Stimulated activated CD8-positive, alpha-beta memory T cell treated with anti-CD3 and anti-CD28 coated beads, Interleukin-7, amount 100 ng/mL, for 24 hours (primary cell): ENCODE data around the gene DNAJC13.

ENCODE experiments used
- DNase-seq: peaks from one replicate; pipeline ENCODE4 v3.0.0-alpha.2; 2020; ENCODE audit warnings: low read depth

The DNAJC13 gene

GRCh38 chr3:132405188-132405587, 12.1 kb upstream of the DNAJC13 start:
- DNase-seq = no peak

- DNase-seq = no peak
Measured at GRCh38 chr3:132405609-132406299, 11.5 kb upstream of the DNAJC13 start.

- no peak for DNase-seq
Measured at GRCh38 chr3:132406587-132406986, 10.7 kb upstream of the DNAJC13 start.

DNA sequence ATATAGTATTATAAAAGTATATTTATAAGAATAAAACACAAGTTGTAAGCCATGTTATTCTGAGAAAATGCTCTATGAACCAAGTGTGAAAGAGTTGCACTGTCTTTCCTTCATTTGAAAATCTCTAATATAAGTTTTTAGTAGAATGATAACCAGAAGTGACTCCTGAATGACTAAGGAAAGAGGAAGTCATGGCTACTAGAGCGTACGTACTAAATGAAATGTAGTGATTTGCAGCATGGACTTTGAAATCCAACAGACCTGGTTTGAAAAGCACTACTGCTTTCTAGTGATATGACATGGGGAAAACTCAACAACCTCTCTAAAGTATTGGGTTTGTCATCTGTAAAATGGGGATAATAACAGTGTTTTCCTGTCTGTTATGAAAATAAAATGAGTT, 10.3 kb upstream of the DNAJC13 start:
- DNase-seq = no peak

DNA sequence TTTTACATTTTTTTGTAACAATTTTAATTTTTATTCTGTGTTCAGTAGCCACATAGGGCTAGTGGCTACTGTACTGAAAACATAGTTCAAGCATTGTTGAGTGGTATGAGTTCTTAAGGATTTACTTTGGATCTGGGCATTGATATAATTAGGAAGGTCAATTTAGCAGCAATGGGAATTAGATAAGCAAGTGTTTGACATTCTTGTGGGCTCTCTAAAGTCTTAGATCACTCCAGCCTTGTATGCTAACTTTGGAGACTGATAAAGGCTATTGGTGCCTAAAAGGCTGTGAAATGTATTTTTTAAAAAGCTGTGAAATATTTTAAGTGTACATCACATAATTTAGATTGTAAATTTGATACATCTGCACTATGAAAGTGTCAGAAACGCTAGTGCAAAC, 2.5 kb upstream of the DNAJC13 start:
- DNase-seq = no peak

GRCh38 chr3:132416161-132416560, 1.1 kb upstream of the DNAJC13 start:
- no peak for DNase-seq

GRCh38 chr3:132417695-132418411, 551 bp downstream of the DNAJC13 start:
- DNase-seq = peak; percentile 30

DNA sequence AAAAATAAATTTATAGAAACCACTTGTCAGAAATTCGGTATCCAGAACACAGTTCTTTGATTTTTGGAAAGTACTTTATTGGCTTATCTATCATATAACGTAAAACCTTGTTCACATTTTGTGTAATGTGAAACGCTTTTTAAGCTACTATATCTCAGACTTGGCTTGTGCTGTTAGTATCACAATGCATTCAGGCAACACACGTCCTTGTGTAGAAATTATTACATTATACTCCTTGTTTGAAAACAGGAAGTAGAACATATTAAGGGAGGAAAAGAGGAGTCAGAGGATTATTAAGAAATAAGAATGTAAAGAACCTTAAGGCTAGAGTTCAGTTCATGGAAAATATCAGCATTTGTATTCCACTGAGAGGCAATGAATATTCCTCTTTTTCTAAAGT, 1.6 kb downstream of the DNAJC13 start:
- DNase-seq = no peak

DNA sequence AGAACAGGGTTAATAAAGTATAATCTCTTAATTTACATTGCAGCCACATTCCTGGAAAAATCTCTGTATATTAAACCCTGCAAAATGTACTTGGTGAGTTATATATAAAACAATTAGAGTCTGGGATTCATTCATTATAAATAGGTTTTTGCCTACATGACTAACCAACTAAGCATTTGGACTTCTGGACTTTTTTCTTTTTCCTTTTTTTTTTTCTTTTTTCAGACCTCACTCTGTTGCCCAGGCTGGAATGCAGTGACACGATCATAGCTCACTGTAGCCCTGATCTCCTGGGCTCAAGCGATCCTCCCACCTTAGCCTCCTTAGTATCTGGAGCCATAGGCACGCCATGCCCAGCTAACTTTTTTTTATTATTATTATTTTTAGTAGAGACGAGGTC, 4.5 kb downstream of the DNAJC13 start:
- DNase-seq = no peak

DNA sequence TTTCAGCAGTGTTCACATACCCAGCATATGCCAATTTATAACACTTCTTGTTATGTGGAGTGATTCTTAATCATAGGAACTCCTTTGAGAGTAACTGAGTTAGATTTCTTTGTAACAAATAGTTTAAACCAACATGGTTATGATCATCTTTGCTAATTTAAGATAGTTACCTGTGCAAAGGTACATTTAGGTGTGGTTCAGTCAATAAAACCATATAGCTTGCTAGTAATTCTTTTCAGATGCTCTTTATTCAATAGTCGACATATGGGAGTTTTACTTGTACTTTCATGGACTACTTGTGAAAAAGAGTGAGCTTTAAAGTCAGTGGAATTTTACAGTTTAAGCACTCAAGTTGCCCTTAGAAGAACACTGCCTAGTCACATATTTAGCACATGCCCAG, 5.2 kb downstream of the DNAJC13 start:
- DNase-seq = no peak

DNA sequence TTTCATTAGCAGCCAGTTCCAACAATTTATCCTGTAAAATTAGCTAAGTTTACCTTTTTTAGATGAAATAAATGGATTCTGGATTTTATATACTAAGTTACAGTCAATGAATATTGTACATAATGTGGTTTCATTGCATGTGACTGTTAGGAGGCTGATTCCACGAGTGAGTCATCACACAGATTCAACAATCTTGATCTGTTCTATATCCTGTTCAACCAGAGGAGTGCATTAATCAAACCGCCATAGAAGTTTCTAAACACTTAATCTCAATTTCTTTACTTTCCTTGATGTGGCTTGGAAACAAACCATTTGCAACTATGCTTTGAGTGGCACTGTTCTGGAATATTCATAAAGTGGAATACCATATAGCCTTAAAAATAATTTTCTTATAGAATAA, 15.3 kb downstream of the DNAJC13 start:
- no peak for DNase-seq

GRCh38 chr3:132433121-132433520, 15.8 kb downstream of the DNAJC13 start:
- DNase-seq = no peak

- DNase-seq = no peak
Measured at GRCh38 chr3:132435224-132435910, 18.1 kb downstream of the DNAJC13 start.

DNA sequence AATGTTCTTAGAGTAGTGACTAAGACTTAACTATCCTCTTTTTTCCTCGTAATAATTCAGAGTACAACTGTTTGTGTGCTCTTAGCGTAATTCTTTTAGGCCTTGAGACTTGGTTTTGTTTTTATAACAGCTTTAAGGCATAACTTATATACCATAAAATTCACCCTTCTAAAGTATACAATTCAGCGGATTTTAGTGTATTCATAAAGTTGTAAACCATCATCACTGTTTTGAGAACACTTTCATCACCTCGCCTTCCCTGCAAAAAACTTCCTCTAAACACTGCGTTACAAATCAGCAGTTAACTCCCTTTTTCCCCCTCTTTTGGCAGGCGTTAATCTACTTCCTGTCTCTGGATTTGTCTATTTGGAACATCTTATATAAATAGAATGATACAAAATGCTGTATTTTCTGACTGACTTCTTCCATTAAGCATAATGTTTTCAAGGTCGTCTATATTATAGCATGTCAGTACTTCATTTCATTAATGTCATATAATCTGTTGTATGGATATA, 18.7 kb downstream of the DNAJC13 start:
- DNase-seq = no peak

- DNase-seq = no peak
Measured at GRCh38 chr3:132443421-132443820, 26.1 kb downstream of the DNAJC13 start.

DNA sequence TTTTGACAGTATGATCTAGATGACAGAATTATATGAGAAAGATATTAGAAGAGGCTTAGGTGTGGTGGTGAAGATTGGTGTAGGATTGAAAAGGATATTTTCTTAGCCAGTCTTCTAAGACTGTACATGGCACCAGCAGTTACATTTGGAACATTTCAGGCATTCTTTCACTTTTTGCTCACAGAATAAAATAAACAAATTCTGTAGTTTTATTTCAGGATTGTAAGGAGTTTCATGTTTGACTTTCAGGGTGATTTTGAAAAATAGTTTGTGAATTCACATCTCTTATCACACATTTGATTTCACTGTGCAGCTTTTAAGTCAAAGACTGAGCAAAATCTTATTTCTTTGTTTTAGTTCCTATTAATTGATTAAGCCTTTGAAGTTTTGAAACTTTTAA, 27.1 kb downstream of the DNAJC13 start:
- no peak for DNase-seq

DNA sequence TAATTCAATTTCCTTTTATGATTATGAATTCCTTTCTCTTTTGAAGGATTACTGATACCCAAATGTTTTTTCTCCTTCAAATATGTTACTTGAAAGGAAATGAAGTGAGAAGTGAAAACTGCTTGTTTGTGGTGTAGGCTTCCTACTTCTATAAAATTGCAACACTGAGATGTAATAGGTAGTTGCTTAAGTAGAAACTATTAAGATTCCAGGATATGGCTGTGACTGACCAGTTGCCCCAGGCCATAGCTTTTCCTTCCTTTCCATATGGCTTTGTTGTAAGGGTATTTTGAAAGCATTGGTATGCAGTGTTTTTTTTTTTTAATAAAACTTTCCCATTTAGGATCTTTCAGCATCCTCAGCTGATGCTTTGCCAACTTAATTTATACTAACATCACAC, 28.5 kb downstream of the DNAJC13 start:
- no peak for DNase-seq

DNA sequence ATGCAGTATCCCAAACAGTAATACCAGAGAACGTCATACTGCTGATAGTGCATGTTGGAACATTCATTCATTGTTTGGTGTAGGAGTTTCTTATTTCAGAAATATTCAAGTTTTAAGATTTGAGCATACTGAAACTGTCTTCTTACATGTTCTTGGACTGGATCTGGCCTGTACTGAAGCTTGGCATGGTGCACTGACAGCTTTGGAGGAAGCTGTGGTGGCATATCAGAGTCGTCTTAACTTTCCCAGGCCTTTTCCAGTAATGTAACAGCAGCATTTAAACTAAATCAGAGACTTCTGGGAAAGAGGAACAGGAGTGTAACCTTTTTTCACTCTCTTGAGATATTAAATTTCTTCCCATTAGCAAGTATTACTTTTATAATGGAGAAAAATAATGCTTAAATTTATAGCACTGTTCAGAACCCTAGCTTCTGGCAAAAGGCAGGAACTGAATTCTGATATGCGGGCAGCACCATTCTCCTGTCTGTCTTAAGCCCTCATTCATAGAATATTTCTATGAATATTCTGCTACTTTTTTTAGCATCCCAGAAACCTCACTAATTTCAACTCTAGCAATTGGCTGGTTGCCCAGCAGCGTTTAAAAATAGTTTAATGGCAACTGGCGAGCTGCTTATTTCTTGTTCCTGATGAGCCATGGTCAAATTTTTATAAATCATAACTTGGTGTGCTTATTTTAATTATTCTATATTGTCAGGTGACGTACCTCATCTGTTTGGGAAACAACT, 31.1 kb downstream of the DNAJC13 start:
- DNase-seq = no peak

- no peak for DNase-seq
Measured at GRCh38 chr3:132456136-132456535, 38.8 kb downstream of the DNAJC13 start.

GRCh38 chr3:132456571-132456970, 39.3 kb downstream of the DNAJC13 start:
- DNase-seq = no peak

GRCh38 chr3:132457286-132457685, 40.0 kb downstream of the DNAJC13 start:
- no peak for DNase-seq

DNA sequence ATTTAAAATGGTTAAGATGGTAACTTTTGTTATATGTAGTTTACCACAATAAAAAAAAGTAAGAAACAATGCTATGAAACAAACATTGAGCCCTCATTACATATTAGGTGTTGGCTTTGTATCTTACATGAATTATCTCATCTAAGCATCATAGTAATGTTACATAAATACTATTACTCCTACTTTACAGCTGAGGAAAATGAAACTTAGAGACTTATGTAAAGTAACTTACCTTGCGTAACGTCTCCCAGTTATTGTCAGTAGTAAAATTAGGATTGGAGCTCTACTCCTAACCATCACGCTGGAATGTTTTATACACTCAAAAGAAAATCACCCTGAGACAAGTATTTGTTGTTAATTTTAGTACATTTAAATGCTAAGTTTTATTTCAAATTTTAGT, 42.2 kb downstream of the DNAJC13 start:
- DNase-seq = no peak
